Ovary (tissue), 9 donors: ENCODE results near the gene FAM234A. TPM values are rescaled to one million over a fixed set of nuclear protein-coding genes. Genes with fewer than 3 reads are reported as not detected.

Experiments used
- DNase-seq, 5 donors: peaks; one replicate each; pipeline ENCODE4 v3.0.0-alpha.2; 2019 to 2020
- H3K27ac ChIP-seq, 2 donors: fragments of 200-600 bp; one replicate each; pipeline versions ENCODE4 v1.5.1 to v1.8.0; 2019 to 2022
- H3K27me3 ChIP-seq: fragments of 200-600 bp; one replicate; pipeline ENCODE4 v1.8.0; 2022
- H3K36me3 ChIP-seq: fragments of 200-600 bp; sonication (generic); one replicate; pipeline ENCODE4 v1.5.1; 2019
- H3K4me1 ChIP-seq: one replicate; pipeline ENCODE4 v1.8.1; 2013; ENCODE audit warnings: mild to moderate bottlenecking, moderate library complexity; ENCODE audit not compliant: insufficient read depth
- H3K4me3 ChIP-seq: fragments of 200-600 bp; sonication (generic); one replicate; pipeline ENCODE4 v1.5.1; 2017
- H3K9me3 ChIP-seq, 2 donors: fragments of 200-600 bp in 1 of 2; sonication (generic) in 1 of 2; one replicate each; pipeline versions ENCODE4 v1.5.1 to v1.8.1; 2013 to 2019; ENCODE audit warnings: mild to moderate bottlenecking in 1 of 2, moderate library complexity in 1 of 2
- CTCF ChIP-seq, 3 donors: fragments of 450-650 bp in 2 of 3; fragments of 200-600 bp in 1 of 3; IDR thresholded peaks; one replicate each; pipeline versions ENCODE4 v1.5.1 to v1.8.0; 2016 to 2022; ENCODE audit warnings: antibody characterized with exemption in 3 of 3, mild to moderate bottlenecking in 1 of 3
- EP300 ChIP-seq: sonication (generic); formaldehyde crosslinking; IDR thresholded peaks from one replicate; pipeline ENCODE4 v1.6.1; 2017; ENCODE audit warnings: antibody characterized with exemption
- POLR2A ChIP-seq: fragments of 450-650 bp; IDR thresholded peaks from one replicate; pipeline ENCODE4 v1.6.1; 2017; ENCODE audit warnings: antibody characterized with exemption, mild to moderate bottlenecking, moderate library complexity
- WGBS, 3 donors: extraction: QIAGEN DNeasy Blood & Tissue Kit in 1 of 3; methylation state at CpG; one replicate each; pipeline versions ENCODE4 v1.1.5 to v1.1.7; 2013 to 2017; 5-methylcytosine and 5-hydroxymethylcytosine counted together
- intact Hi-C, 4 donors: fragments of 100-400 bp; cut with DNase I; formaldehyde crosslinking; loops; one replicate each; pipeline versions ENCODE4 v1.11.0 to v1.15.1; 2022 to 2023
- polyA plus RNA-seq, 2 donors: library from polyadenylated mRNA; stranded (reverse); fragments of 200-250 nt in 1 of 2; fragments of 350-450 nt in 1 of 2; fragmentation: Illumina TruSeq in 1 of 2; extraction: RNeasy Lipid Tissue Mini Kit (QIAGEN cat#74804) in 1 of 2; gene quantifications; one replicate each; pipeline ENCODE4 v1.2.3, GENCODE V29; 2013 to 2014
- total RNA-seq, 7 donors: library from RNA; depleted of rRNA in 2 of 7; stranded (reverse); fragments of >200 nt in 2 of 7; fragmentation: NEBNext Ultra II Directional in 3 of 7; extraction: Animal tissue kit (Norgen Biotek cat#: 25700) in 3 of 7; gene quantifications; one replicate each; pipeline versions ENCODE4 v1.1.0 to v1.2.4, GENCODE V29; 2016 to 2023
- donor health status: DM: no; HTN: no; CAD: no; lungs with moderate emphysema.
- donor health status: DM: no; HTN: no; CAD: no.
- donor health status: Bipolar disorder and iron deficiency.
- donor health status: DM: yes; HTN: yes; CAD: no.
- donor health status: DM: no; HTN: no; CAD: no.
- donor health status: DM: yes; HTN: yes; CAD: no.

FAM234A gene
- total and polyA plus RNA-seq, 9 donors = 20.4 to 61.9 (median 49.2) TPM

- no peaks in the 10 kb centered on the region for H3K9me3 ChIP-seq
- H3K4me1 ChIP-seq = no peaks in the 10 kb centered on the region
- no peak overlapping the region for H3K27ac ChIP-seq
- TF ChIP-seq CTCF (IDR thresholded peaks at IDR 0.05) = no peak
- no peak for TF ChIP-seq POLR2A
- no peak for TF ChIP-seq EP300
- DNase-seq = no peak
- intact Hi-C loops = no loop called here
- H3K27me3 ChIP-seq = no peaks in the 10 kb centered on the region
- 72 to 82% (median 77%) methylated on average over 8 of the region's 8 CpGs for WGBS, 3 donors
- no peak overlapping the region for H3K4me3 ChIP-seq
- no peaks in the 10 kb centered on the region for H3K36me3 ChIP-seq
Observed at GRCh38 chr16:188674-189073, 45.9 kb upstream of the FAM234A start.

- no peak for DNase-seq
- H3K4me3 ChIP-seq = no peak overlapping the region
- H3K27me3 ChIP-seq = no peaks in the 10 kb centered on the region
- WGBS, 3 donors = 89 to 93% (median 91%) methylated on average over 34 of the region's 34 CpGs
- H3K4me1 ChIP-seq = no peaks in the 10 kb centered on the region
- intact Hi-C loops = no loop called here
- no peak overlapping the region for H3K27ac ChIP-seq
- H3K36me3 ChIP-seq = no peaks in the 10 kb centered on the region
- H3K9me3 ChIP-seq = no peaks in the 10 kb centered on the region
- TF ChIP-seq POLR2A (no peak), CTCF (IDR thresholded peaks at IDR 0.05) (no peak), EP300 (no peak)
Observed at GRCh38 chr16:189604-190186, 44.9 kb upstream of the FAM234A start.

GRCh38 chr16:191831-192230, 42.8 kb upstream of the FAM234A start:
- no peak for DNase-seq
- H3K9me3 ChIP-seq = no peaks in the 10 kb centered on the region
- H3K27me3 ChIP-seq = no peaks in the 10 kb centered on the region
- H3K27ac ChIP-seq = no peak overlapping the region
- no peaks in the 10 kb centered on the region for H3K4me1 ChIP-seq
- intact Hi-C loops = no loop called here
- 81 to 91% (median 88%) methylated on average over 4 of the region's 4 CpGs for WGBS, 3 donors
- H3K4me3 ChIP-seq = no peak overlapping the region
- TF ChIP-seq EP300 = no peak
- TF ChIP-seq POLR2A = no peak
- no peak for TF ChIP-seq CTCF (IDR thresholded peaks at IDR 0.05)
- H3K36me3 ChIP-seq = no peaks in the 10 kb centered on the region

GRCh38 chr16:192686-193085, 41.9 kb upstream of the FAM234A start:
- no peak for DNase-seq
- no peaks in the 10 kb centered on the region for H3K36me3 ChIP-seq
- H3K27ac ChIP-seq = no peak overlapping the region
- no peak for TF ChIP-seq CTCF (IDR thresholded peaks at IDR 0.05)
- TF ChIP-seq POLR2A = no peak
- no peak for TF ChIP-seq EP300
- H3K4me1 ChIP-seq = no peaks in the 10 kb centered on the region
- 92 to 94% (median 93%) methylated on average over 11 of the region's 11 CpGs for WGBS, 3 donors
- no peaks in the 10 kb centered on the region for H3K9me3 ChIP-seq
- no peak overlapping the region for H3K4me3 ChIP-seq
- intact Hi-C loops = no loop called here
- no peaks in the 10 kb centered on the region for H3K27me3 ChIP-seq
